ENCODE results near the gene ENTPD5. TPM values are rescaled to one million over a fixed set of nuclear protein-coding genes. Genes with fewer than 3 reads are reported as not detected.

ENTPD5 gene
- total and polyA plus RNA-seq, 2 of the 4 experiments (the other 2 are of a cell fraction) = 7.3 to 8.1 TPM

DNA sequence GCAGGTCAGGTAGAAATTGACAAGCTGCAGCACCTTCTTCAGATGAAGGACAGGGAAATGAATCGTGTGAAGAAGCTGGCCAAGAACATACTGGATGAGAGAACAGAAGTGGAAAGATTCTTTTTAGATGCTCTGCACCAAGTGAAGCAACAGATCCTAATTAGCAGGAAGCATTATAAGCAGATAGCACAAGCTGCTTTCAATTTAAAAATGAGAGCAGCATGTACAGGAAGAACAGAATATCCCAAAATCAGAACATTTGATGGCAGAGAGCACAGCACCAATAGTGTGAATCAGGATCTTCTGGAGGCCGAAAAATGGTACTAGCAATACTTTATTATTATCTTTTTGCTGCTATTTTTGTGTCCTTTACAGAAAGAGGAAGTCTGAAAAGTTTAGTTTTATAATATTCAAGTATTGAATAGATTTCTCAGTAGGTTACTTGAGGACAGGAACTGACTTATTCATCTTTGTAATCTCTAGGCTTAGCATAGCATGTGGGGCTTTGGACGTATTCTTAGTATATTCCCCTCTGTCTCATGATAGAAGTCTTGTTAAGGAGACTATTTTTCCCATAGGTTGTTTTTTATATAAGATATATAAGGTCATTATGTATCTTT lies 30.9 kb upstream of the ENTPD5 start:
- no TSS peak for BruUV-seq (replicated peaks)
- Histone ChIP-seq H2AK9ac (replicated peaks; ENCODE audit: low read depth, low read length, poor library complexity) (no peak overlapping the region), H4K20me1 (ENCODE audit: insufficient read depth, low read length) (no peaks in the 10 kb centered on the region), H3K23ac (ENCODE audit: low read depth, low read length) (no peak overlapping the region), H3K27ac (ENCODE audit: insufficient read depth, low read length) (no peak overlapping the region), H3K4me3 (ENCODE audit: insufficient read depth, low read depth, low read length) (no peak overlapping the region), H2AFZ (replicated peaks; ENCODE audit: low read length, poor library complexity) (no peak overlapping the region), H2AK5ac (ENCODE audit: low read depth, low read length) (no peak overlapping the region), H3K27me3 (ENCODE audit: control insufficient read depth, insufficient read depth, low read length) (no peaks in the 10 kb centered on the region), H2BK15ac (ENCODE audit: low read depth, low read length) (no peak overlapping the region), H3K9me1 (ENCODE audit: insufficient read depth, low read length) (peaks cover 5% of the 10 kb centered on the region; the same call in 1 of the 2 replicates), H4K5ac (ENCODE audit: low read depth, low read length) (no peak overlapping the region), H3K14ac (replicated peaks; ENCODE audit: low read depth, low read length) (no peak overlapping the region), H3K4ac (ENCODE audit: low read depth, low read length) (no peak overlapping the region), H3K79me1 (ENCODE audit: low read depth in 1 of 2, low read length in 2 of 2) (no peaks in the 10 kb centered on the region), H3K9ac (ENCODE audit: low read depth, low read length) (no peak overlapping the region), H2BK20ac (ENCODE audit: low read depth, low read length) (no peak overlapping the region), H4K8ac (ENCODE audit: low read depth in 2 of 2, low read length in 2 of 2) (no peak overlapping the region), H3K9me3 (ENCODE audit: control insufficient read depth, insufficient read depth, low read length) (no peaks in the 10 kb centered on the region), H3K4me2 (ENCODE audit: low read depth, low read length) (no peak overlapping the region), H3K18ac (ENCODE audit: low read depth, low read length) (no peak overlapping the region), H2BK5ac (ENCODE audit: low read depth, low read length, poor library complexity, severe bottlenecking) (no peak overlapping the region), H2BK120ac (ENCODE audit: low read depth, low read length) (no peak overlapping the region), H3K36me3 (ENCODE audit: control insufficient read depth, insufficient read depth, low read length) (no peaks in the 10 kb centered on the region), H3K4me1 (ENCODE audit: control insufficient read depth, insufficient read depth, low read length) (no peaks in the 10 kb centered on the region; the same call in 1 of the 2 replicates), H4K91ac (ENCODE audit: insufficient read depth, low read depth, low read length) (no peak overlapping the region), H3K56ac (ENCODE audit: extremely low read depth, insufficient read depth, low read length) (no peak overlapping the region)
- TF ChIP-seq, protein P1, sequence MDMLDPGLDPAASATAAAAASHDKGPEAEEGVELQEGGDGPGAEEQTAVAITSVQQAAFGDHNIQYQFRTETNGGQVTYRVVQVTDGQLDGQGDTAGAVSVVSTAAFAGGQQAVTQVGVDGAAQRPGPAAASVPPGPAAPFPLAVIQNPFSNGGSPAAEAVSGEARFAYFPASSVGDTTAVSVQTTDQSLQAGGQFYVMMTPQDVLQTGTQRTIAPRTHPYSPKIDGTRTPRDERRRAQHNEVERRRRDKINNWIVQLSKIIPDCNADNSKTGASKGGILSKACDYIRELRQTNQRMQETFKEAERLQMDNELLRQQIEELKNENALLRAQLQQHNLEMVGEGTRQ (IDR thresholded peaks at IDR 0.05; ENCODE audit: low read depth, low read length) = no peak
- TF ChIP-seq CEBPB (IDR thresholded peaks at IDR 0.05; ENCODE audit: low read depth, low read length) (no peak), CHD1 (IDR thresholded peaks at IDR 0.05; ENCODE audit: low read depth, low read length) (no peak), MAFK (IDR thresholded peaks at IDR 0.05; ENCODE audit: low read depth, low read length) (no peak), RCOR1 (IDR thresholded peaks at IDR 0.05; ENCODE audit: insufficient replicate concordance, low read length) (no peak), FOS (IDR thresholded peaks at IDR 0.05; ENCODE audit: low read depth, low read length) (no peak), MXI1 (IDR thresholded peaks at IDR 0.05; ENCODE audit: borderline replicate concordance, low read depth, low read length) (no peak), SMC3 (IDR thresholded peaks at IDR 0.05; ENCODE audit: low read depth, low read length) (no peak), POLR2A (IDR thresholded peaks at IDR 0.05; ENCODE audit: low read depth, low read length) (no peak), BHLHE40 (IDR thresholded peaks at IDR 0.05; ENCODE audit: low read depth, low read length) (no peak), RFX5 (IDR thresholded peaks at IDR 0.05; ENCODE audit: low read depth, low read length) (no peak), MAZ (IDR thresholded peaks at IDR 0.05; ENCODE audit: borderline replicate concordance, low read depth, low read length) (no peak)
- TF ChIP-seq, protein P2, sequence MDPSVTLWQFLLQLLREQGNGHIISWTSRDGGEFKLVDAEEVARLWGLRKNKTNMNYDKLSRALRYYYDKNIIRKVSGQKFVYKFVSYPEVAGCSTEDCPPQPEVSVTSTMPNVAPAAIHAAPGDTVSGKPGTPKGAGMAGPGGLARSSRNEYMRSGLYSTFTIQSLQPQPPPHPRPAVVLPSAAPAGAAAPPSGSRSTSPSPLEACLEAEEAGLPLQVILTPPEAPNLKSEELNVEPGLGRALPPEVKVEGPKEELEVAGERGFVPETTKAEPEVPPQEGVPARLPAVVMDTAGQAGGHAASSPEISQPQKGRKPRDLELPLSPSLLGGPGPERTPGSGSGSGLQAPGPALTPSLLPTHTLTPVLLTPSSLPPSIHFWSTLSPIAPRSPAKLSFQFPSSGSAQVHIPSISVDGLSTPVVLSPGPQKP (IDR thresholded peaks at IDR 0.05; ENCODE audit: borderline replicate concordance, low read depth, low read length) = no peak
- TF ChIP-seq, protein P3, sequence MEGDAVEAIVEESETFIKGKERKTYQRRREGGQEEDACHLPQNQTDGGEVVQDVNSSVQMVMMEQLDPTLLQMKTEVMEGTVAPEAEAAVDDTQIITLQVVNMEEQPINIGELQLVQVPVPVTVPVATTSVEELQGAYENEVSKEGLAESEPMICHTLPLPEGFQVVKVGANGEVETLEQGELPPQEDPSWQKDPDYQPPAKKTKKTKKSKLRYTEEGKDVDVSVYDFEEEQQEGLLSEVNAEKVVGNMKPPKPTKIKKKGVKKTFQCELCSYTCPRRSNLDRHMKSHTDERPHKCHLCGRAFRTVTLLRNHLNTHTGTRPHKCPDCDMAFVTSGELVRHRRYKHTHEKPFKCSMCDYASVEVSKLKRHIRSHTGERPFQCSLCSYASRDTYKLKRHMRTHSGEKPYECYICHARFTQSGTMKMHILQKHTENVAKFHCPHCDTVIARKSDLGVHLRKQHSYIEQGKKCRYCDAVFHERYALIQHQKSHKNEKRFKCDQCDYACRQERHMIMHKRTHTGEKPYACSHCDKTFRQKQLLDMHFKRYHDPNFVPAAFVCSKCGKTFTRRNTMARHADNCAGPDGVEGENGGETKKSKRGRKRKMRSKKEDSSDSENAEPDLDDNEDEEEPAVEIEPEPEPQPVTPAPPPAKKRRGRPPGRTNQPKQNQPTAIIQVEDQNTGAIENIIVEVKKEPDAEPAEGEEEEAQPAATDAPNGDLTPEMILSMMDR (conservative IDR thresholded peaks at IDR 0.05; ENCODE audit: low read depth, low read length) = no peak
- in situ Hi-C loops (cut with MboI; ENCODE audit: low sequenced_read_pairs) = loop anchor here (25.0 kb wide), 1 partner anchor 538 kb away; no protein-coding TSS in a partner anchor
- dilution Hi-C loops (cut with HindIII; ENCODE audit: low sequenced_read_pairs, unreplicated experiment) = no loop called here
- 100% methylated on average over 1 of the region's 3 CpGs; no CpG with 5 or more reads in 1 of the 2 experiments for WGBS, 2 experiments (ENCODE audit: extremely low coverage in 2 of 2, insufficient read length in 1 of 2)
- ChIA-PET CTCF (no interaction called here), POLR2A (ENCODE audit: unreplicated experiment) (no interaction called here)
- no peak for DNase-seq
- intact Hi-C loops (cut with micrococcal nuclease) = no loop called here
- no peak for ATAC-seq (ENCODE audit: low read depth)
